GM21367 (cell line): ENCODE measurements around the gene FBH1.
"Not testable (repeated sequence)": the region's sequence is repeated elsewhere in the genome, so short reads cannot be mapped to it uniquely, and the experiment has no call there.

Experiments
- ATAC-seq: cut with Tn5 transposase; IDR thresholded peaks from one replicate; pipeline ENCODE4 v1.9.1; 2021; ENCODE audit not compliant: unreplicated experiment

FBH1 gene

DNA sequence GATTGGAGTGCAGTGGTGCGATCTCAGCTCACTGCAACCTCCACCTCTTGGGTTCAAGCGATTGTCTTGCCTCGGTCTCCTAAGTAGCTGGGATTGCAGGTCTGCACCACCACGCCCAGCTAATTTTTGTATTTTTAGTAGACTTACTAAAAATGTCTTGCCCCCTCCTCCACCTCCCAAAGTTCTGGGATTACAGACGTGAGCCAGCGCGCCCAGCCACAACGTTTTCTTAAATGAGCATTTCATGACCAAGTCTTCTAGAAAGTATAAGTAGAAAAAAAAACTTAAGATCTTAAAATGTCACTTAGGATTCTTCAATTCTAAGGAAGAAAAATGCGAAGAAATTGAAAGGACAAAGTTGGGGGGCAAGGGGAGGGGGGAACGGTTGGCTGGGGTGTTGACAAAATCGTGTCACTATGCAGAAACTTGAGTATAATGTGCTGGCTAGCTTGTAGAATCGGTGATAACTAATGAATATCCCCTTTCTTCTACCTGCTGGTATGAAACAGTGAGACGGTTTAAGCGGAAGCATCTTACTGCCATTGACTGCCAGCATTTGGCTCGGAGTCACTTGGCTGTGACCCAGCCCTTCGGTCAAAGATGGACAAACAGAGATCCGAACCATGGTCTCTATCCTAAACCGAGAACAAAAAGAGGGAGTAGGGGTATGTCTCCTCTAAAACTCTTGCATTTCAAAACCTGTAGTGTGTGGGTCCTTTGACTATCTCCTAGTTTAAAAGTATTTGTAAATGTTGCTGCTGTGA is 12.7 kb downstream of the FBH1 start:
- ATAC-seq: no peak

DNA sequence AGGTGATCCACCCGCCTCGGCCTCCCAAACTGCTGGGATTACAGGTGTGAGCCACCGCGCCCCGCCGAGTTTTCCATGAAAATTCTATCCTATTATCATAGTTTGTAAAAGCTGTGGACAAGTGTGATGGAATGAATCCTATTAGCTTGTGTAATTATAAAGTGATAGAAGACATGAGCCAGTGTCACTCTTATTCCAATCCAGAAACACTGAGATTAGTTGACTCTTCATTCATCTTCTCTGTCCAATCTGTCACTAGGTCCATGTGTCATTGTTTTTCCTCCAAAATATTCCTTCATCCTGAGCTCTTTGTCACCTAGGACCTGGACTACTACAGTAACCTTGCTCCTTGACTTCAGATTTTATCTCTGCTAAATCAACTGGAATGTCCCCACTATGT is 13.5 kb downstream of the FBH1 start:
- no peak for ATAC-seq

DNA sequence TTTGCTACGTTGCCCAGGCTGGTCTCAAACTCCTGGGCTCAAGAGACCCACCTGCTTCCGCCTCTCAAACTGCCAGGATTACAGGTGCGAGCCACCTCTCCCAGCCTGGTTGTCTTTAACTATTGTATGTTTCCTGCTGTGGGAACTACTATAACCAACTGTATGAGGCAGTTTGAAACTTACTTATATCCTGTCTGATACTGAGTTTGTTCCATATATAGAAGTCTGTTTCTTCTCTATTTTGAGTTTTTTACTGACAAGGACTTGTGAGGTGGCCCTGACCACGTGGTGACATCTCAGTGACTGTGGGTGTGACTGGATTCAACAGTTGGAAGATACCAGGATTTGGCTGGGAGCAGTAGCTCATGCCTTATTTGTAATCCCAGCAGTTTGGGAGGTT is 14.2 kb downstream of the FBH1 start:
- ATAC-seq: peak; percentile 98

DNA sequence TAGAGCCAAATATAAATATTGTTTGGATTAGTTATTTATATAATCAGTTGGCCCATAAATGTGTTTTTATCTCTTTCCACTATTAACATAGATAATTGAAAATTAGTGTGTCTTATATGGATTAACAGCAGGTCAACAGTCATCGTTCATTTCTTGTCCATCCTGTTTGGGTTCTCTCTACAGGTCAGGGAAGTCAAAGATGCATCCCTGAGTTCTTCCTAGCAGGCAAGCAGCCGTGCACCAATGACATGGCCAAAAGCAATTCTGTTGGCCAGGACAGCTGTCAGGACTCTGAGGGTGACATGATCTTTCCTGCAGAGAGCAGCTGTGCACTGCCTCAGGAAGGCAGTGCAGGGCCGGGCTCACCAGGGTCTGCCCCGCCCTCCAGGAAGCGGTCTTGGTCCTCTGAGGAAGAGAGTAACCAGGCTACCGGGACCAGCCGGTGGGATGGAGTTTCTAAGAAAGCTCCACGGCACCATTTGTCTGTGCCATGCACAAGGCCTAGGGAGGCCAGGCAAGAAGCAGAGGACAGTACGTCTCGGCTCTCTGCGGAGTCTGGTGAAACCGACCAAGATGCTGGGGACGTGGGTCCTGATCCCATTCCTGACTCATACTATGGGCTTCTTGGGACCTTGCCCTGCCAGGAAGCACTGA is 15.9 kb downstream of the FBH1 start:
- ATAC-seq: no peak

DNA sequence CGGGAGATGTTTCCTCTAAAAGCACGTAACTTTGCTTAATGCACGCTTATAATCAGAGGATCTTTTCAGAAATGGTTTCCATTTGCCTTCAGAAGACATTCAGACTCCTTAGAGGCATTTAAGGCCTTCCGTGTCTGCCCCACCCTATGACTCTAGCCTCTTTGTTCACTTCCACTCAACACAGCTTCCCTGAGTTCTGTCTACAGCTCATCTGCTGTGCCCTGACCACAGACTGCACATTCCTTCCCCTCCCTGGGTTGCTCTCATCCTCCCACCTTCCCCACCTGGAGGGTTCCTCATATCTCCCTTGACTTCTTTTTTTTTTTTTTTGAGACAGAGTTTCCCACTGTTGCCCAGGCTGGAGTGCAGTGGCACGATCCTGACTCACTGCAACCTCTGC is 16.6 kb downstream of the FBH1 start:
- no peak for ATAC-seq

DNA sequence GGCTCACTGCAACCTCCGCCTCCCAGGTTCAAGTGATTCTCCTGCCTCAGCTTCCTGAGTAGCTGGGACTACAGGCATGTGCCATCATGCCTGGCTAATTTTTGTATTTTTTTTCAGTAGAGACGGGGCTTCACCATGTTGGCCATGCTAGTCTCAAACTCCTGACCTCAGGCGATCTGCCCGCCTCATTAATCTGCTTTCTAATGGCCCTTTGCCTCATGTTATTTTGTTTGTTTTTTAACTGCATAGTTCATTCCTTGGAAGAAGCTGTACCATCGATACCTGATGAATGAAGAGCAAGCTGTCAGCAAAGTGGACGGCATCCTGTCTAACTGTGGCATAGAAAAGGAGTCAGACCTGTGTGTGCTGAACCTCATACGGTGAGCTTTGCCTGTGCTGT is 18.6 kb downstream of the FBH1 start:
- ATAC-seq: not testable (repeated sequence)

DNA sequence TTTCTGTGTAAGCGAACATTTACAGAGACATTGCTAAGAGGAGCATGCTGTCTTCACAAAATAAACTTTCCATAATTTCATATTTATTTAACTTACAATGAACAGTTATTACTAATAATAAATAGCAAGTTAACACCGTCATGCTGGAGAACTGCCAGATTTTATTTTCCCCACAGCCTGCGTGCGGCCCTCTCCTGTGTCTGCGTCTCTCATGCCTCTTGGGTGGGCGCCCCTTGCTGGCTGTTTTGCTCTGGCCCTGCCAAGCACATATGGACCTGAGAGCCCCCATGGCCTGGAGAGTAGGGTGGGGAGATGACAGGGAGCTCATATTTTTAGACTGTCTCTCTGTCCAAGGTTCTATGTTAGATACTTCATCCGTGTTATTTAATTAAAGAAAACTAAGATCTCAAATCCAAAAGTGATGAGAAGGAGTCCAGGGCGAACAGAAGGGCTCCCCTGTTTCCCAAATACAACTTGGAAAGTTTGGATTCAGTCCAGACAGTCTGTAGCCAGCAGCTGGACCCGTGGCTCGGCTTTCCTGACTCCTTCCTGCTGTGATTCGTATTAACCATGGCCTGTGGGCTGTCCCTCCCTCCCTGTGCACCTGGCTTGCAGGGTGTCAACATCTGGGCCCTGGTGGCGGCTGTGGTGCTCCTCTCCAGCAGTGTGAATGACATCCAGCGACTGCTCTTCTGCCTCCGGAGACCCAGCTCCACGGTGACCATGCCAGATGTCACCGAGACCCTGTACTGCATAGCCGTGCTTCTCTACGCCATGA is 20.5 kb downstream of the FBH1 start:
- no peak for ATAC-seq

DNA sequence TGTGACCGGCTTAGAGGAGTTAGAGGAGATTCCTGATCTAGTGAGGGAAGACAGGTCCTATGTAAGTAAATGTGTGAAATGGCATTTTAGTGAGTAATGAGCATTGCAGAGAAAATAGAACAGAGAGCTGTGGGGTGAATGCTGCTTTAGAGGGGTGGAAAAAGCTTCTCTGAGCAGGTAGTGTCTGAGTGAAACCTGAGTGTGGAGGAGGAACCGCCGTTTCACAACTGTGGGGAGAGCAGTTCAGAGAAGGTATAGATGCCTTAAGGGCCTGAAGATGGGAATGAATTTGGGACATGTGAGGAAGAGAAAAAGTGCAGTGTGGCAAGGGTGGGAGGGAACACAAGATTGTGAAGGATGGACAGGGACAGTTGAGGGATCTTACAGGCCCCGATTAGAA is 21.6 kb downstream of the FBH1 start:
- no peak for ATAC-seq

DNA sequence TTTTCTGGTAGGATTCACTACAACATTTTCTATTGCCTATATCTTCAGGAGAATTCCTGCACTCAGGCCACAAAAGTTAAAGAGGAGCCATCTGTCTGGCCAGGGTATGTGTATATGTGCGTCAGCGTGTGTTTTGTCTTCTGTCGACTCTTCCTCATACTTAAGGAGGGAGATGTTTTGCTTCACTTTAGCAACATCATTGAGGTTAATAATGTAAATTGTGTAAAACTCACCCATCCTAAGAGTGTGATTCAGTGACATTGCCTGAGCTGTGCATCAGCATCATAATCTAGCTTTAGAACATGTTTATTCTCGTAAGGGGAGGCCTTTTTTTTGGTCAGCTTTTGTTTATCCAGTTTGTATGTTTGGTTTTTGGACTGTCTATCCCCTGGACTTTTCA is 23.7 kb downstream of the FBH1 start:
- ATAC-seq: no peak

DNA sequence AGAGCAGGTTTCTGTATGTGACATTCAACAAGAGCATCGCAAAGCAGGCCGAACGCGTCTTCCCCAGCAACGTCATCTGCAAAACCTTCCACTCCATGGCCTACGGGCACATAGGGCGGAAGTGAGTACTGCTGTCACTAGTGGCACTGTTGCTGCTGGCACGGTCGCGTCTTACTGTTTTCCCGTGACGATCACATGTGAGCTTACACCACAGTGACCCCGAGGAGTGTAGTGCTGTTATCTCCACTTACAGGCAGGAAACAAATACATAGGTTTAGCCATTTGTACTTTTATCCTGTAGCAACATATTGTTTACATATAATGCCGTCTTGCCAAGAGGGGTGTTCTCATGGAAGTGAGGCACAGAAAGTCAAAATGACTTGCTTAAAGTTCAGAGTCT is 25.4 kb downstream of the FBH1 start:
- no peak for ATAC-seq

DNA sequence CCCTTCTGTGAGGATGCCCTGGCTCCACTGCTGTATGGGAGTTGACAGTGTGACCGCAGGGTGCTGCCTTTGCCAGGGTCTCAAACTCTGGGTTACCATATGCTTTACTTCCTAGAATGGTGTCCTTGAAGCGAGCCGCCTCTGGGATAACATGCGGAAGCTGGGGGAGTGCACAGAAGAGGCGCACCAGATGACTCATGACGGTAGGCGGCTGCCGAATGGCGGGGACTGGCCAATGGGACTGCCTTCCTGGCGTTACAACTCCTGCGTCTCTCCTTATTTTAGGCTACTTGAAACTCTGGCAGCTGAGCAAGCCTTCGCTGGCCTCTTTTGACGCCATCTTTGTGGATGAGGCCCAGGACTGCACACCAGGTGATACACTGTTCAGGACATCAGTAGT is 27.3 kb downstream of the FBH1 start:
- no peak for ATAC-seq

DNA sequence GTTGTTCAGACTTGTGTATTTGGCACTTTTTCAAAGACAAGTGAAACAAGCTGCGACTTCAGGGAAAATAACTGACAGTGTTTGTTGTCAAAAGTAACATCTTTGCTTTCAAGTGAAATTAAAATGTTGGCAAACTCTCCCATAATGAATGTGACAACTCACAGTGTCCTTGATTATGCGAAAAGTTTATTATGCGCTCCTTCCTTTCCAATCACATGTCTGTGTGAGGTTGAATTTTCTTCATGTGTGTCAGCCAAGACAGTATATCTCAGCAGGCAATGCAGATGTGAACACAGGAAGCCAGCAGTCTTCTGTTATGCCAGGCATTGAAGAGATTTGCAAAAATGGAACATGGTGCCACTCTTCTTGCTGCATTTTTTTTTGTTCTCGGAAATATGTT is 28.7 kb downstream of the FBH1 start:
- no peak for ATAC-seq

DNA sequence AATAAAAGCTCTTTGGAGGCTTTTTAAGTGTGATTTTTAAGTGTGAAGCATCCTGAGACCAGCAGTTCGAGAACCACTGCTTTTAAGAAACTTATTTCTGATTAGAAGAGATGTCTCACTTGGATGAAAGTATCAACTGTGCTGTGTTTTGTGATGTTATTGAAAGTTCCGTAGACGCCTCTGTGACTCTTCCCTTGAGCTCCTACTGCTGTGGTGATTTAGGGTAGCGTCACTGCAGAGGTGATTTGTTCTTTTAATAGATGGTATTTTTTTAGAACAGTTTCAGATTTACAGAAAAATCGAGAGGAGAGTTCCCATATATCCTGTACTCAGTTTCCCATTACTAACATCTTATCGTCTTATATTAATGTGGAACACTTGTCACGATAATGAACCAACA is 29.5 kb downstream of the FBH1 start:
- no peak for ATAC-seq

DNA sequence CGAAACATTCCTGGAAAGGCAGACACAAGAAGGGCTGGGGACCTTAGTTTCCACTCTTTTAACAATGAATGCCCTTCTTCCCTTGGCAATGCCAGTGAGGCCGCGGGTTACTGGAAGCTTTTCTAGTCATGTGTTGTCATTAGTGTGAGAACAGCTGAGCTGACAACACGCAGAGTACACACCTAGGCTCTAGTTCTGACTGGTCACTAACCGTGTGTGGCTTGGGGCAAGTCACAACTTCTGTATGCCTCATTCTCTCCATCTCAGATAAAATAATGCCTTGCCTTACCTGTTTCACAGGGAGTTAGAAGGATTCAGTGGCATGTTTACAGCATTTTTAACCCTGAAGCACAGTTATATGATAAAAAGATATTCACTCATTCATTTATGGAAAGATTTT is 31.7 kb downstream of the FBH1 start:
- ATAC-seq: no peak

DNA sequence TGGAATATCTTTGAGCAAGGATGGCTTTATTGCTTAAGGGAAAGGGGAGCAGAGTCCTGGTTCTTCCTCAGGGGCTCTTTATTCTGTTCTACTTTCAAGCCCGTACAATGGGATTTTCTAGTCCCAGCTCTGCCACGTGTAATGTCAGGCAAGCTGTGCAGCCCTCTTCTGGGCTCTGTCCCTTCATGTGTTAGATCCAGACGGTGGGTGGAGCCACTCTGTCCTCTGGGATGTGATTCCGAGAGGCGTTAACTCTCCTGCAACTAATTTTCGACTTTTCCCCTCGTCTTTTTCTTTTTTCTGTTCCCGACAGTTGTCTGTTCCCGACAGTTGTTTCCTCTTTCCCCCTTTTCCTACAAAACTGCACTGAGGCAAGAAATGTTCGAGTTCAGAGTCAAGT is 34.8 kb downstream of the FBH1 start:
- no peak for ATAC-seq

DNA sequence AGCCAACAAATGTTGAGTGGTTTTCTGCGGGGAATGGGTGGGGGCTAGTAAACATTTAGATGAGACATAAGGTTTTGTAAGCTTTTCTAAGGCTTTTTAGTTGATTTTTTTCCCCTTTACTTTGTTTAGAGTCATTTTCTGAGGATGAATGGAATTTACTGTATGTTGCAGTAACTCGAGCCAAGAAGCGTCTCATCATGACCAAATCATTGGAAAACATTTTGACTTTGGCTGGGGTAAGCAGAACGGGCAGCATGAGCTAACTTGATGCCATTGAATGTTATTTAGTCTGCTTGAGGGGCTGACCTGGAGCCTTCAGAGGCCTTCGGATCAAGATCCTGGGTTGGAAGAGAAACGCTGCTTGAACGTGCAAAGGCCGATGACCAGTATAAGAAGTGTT is 37.3 kb downstream of the FBH1 start:
- no peak for ATAC-seq

DNA sequence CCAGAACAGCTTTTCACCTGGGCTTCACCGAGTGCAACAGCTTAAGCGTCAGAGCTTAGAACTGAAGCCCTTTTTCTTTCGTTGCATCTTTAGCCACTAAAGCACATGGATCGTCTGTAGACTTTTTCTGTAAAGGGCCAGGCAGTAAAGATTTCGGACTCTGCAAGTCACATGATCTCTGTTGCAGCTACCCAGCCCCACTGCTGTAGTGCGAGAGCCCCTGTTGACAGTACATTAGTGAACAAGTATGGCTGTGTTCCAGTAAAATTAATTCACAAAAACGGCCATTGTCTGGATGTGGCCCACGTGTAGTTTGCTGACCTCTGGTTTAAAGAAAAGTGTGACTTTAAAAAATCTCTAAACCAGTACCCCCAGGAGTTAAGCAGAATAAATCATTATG is 39.4 kb downstream of the FBH1 start:
- ATAC-seq: no peak

DNA sequence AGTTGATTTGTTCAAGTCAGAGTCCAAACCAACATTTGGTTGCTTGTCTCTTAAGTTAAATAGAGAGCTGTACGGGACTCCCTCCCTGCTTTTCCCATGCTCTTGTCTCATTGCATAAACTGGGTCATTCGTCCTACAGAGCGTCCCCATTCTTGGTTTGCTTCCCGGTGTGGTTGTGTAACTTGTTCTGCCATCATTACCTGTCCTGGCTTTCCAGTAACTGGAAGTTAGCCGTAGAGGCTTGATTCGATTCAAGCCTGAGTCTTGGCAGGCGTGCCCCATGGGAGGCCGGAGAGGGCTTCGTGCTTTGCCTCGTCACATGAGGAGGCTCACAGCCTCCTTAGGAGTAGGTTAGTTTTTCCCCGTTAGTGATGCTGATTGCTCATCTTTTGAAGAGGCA is 40.2 kb downstream of the FBH1 start:
- no peak for ATAC-seq

DNA sequence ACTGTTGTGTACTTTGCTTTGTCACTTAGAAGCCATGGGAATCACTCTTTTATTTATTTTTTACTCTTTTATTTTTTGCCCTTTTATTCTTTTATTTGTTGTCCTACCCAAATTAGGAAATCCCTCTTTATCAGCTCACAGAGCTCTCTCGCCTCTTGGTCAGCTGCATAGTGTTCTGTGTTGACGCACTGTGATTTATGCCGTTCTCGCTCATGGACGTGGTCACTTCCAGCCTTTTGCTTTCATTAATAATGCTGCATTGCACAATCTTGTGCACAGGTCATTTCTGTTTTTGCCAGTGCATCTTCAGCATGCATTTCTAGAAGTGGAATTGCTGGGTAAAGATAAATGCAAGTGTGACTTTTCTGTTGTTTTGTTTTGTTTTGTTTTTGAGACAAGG is 42.3 kb downstream of the FBH1 start:
- ATAC-seq: no peak

DNA sequence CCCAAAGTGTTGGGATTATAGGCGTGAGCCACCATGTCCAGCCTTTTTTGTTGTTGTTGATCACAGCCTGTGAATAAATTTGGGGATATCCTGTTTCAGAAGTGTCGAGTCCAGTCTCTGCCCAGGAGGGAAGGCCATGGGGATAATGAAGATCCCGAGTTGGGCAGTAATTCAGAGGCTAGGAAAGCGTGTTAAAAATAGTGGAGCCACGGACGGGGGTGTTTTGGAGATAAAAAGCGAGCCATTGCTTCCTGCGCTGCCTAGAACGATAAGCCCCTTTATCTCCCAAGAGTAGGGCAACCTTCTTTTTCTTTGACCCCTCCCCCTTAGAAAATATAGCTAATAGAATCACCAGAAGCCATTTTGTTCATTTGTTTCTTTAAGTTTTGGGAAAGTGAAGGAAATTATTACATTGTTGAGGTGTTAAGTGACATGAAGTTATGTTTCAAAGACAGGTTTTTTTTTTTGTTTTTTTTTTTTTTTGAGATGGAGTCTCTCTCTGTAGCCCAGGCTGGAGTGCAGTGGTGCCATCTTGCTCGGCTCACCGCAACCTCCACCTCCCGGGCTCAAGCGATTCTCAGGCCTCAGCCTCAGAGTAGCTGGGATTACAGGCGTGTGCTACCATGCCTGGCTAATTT is 44.0 kb downstream of the FBH1 start:
- ATAC-seq: no peak

DNA sequence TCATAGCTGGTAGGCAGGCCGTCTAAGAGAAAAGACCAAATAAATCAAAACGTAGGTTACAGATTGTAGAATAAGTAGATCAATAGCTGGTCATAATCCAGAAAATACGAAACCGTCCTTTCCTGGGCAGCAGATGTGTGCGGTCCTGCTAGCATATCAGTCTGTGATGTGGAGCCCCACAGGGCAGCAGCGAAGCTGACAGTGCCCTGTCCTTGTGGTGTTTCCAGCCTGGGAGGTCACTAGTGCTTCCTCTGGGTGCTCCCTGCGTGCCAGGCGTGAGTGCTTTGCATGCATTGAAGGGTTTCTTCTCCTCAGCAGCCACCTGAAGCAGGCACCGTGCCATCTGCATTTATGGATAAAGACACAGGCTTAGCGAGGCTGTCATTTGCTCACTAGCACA is 45.6 kb downstream of the FBH1 start:
- ATAC-seq: no peak

DNA sequence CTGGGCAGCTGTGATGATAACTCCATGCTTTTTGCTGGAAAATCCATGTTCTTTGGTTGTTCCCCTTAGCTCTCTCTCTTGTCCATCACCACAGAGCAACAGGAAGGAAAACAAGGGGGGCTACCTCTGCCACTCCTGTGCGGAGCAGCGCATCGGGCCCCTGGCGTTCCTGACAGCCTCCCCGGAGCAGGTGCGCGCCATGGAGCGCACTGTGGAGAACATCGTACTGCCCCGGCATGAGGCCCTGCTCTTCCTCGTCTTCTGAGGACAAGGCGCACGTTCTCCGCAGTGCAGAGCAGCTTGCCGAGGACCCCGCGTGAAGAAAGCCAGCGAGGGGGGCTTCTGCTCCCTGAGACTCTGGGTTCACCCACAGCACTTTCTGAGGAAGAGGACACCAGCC is 47.0 kb downstream of the FBH1 start:
- ATAC-seq: no peak
